MCF 10A (cell line): ENCODE data around the gene MRPL16. TPM values are rescaled to one million over a fixed set of nuclear protein-coding genes. Genes with fewer than 3 reads are reported as not detected.
A peak's percentile ranks its signal among the peaks of the same experiment; 100 is the strongest.

Experiments
- BruUV-seq: library from RNA; stranded (reverse); fragments of 400-500 nt; replicated peaks from 2 replicates; lab custom pipeline; 2021; lab: Mats Ljungman, UMichigan
- CTCF ChIA-PET: fragments of 300-600 bp; sonication (Branson Sonifier 250); formaldehyde crosslinking; extraction: SDS; loops from one replicate; lab custom pipeline; 2021; ENCODE audit warnings: antibody characterized with exemption, inconsistent platforms; lab: Yijun Ruan, JAX
- POLR2A ChIA-PET: fragments of 300-600, 350-650 bp; sonication (Branson Sonifier 250); formaldehyde crosslinking; extraction: SDS; loops from one replicate; lab custom pipeline; 2020; ENCODE audit warnings: antibody characterized with exemption, inconsistent platforms; lab: Yijun Ruan, JAX
- DNase-seq: peaks from one replicate; pipeline ENCODE4 v3.0.0-alpha.2; 2018; ENCODE audit not compliant: unreplicated experiment
- H3K27ac Mint-ChIP-seq: one replicate; pipeline ENCODE4 v1.8.0; 2022; ENCODE audit warnings: mild to moderate bottlenecking, low read depth, mixed read lengths; ENCODE audit not compliant: unreplicated experiment
- H3K27me3 Mint-ChIP-seq: one replicate; pipeline ENCODE4 v1.8.0; 2022; ENCODE audit warnings: mixed read lengths; ENCODE audit not compliant: insufficient read depth, unreplicated experiment
- H3K36me3 Mint-ChIP-seq: one replicate; pipeline ENCODE4 v1.8.0; 2022; ENCODE audit warnings: mild to moderate bottlenecking, moderate library complexity, mixed read lengths; ENCODE audit not compliant: insufficient read depth, unreplicated experiment
- H3K4me1 Mint-ChIP-seq: one replicate; pipeline ENCODE4 v1.8.0; 2022; ENCODE audit warnings: mixed read lengths; ENCODE audit not compliant: insufficient read depth, unreplicated experiment
- H3K4me3 Mint-ChIP-seq: one replicate; pipeline ENCODE4 v1.8.0; 2022; ENCODE audit warnings: mild to moderate bottlenecking, moderate library complexity, mixed read lengths; ENCODE audit not compliant: unreplicated experiment
- H3K9me3 Mint-ChIP-seq: one replicate; pipeline ENCODE4 v1.8.0; 2022; ENCODE audit warnings: mixed read lengths; ENCODE audit not compliant: unreplicated experiment
- CTCF ChIP-seq: fragments of 200-600 bp; IDR thresholded peaks from one replicate; pipeline ENCODE4 v1.8.0; 2022; ENCODE audit warnings: antibody characterized with exemption, mild to moderate bottlenecking; ENCODE audit not compliant: unreplicated experiment
- intact Hi-C: fragments of 100-400 bp; cut with micrococcal nuclease; formaldehyde crosslinking; loops from 2 replicates; pipeline ENCODE4 v1.14.1; 2022
- total RNA-seq: library from RNA; stranded (reverse); gene quantifications from 2 replicates; pipeline ENCODE4 v1.2.3, GENCODE V29; 2022

The MRPL16 gene
- total RNA-seq, 1 experiment from 2014 or later, result 39.8 TPM

GRCh38 chr11:59814021-59814420 lies 3.4 kb upstream of the MRPL16 start:
- no peak overlapping the region for H3K27ac Mint-ChIP-seq
- no peaks in the 10 kb centered on the region for H3K9me3 Mint-ChIP-seq
- intact Hi-C loops, result no loop called here
- DNase-seq, result no peak
- POLR2A ChIA-PET, result no interaction called here
- H3K27me3 Mint-ChIP-seq, result no peaks in the 10 kb centered on the region
- H3K4me3 Mint-ChIP-seq, result no peak overlapping the region
- no TSS peak for BruUV-seq
- CTCF ChIA-PET, result interaction anchor here (0.6 to 4.4 kb wide), 4 partner anchors 9 to 308 kb away, joined by 3 to 30 read pairs (median 4); no protein-coding TSS in a partner anchor
- no peak for TF ChIP-seq CTCF
- no peaks in the 10 kb centered on the region for H3K4me1 Mint-ChIP-seq
- peaks cover 15% of the 10 kb centered on the region for H3K36me3 Mint-ChIP-seq

- CTCF ChIA-PET, result interaction anchor here (0.6 to 1.3 kb wide), 2 partner anchors 10 to 309 kb away, joined by 3 to 6 read pairs; no protein-coding TSS in a partner anchor
- no TSS peak for BruUV-seq
- Mint-ChIP-seq H3K4me1 (no peaks in the 10 kb centered on the region), H3K27me3 (no peaks in the 10 kb centered on the region), H3K4me3 (no peak overlapping the region), H3K9me3 (no peaks in the 10 kb centered on the region), H3K27ac (no peak overlapping the region), H3K36me3 (peaks cover 20% of the 10 kb centered on the region)
- POLR2A ChIA-PET, result no interaction called here
- TF ChIP-seq CTCF, result no peak
- intact Hi-C loops, result no loop called here
- DNase-seq, result no peak
These were observed 2.8 kb upstream of the MRPL16 start for GRCh38 chr11:59813364-59813763.

GRCh38 chr11:59812220-59812619 lies 1.6 kb upstream of the MRPL16 start:
- intact Hi-C loops, result no loop called here
- ChIA-PET POLR2A (interaction anchor here (6.0 kb wide), 1 partner anchor 57 kb away, joined by 67 read pairs; the partner anchor contains the start of gene STX3), CTCF (interaction anchor here (0.6 to 1.1 kb wide), 2 partner anchors 107 to 693 kb away, joined by 3 to 4 read pairs; no protein-coding TSS in a partner anchor)
- no peak for DNase-seq
- H3K27ac Mint-ChIP-seq, result no peak overlapping the region
- H3K36me3 Mint-ChIP-seq, result peaks cover 31% of the 10 kb centered on the region
- H3K4me3 Mint-ChIP-seq, result no peak overlapping the region
- no peaks in the 10 kb centered on the region for H3K4me1 Mint-ChIP-seq
- no peaks in the 10 kb centered on the region for H3K9me3 Mint-ChIP-seq
- no peak for TF ChIP-seq CTCF
- BruUV-seq, result no TSS peak
- no peaks in the 10 kb centered on the region for H3K27me3 Mint-ChIP-seq

GRCh38 chr11:59810911-59811259 lies 307 bp upstream of the MRPL16 start:
- BruUV-seq, result TSS peak; percentile 27
- POLR2A ChIA-PET, result interaction anchor here (0.5 to 6.0 kb wide), 9 partner anchors 9 to 412 kb away, joined by 3 to 67 read pairs (median 6); partner anchors contain the start of genes OSBP, PATL1 and STX3
- Mint-ChIP-seq H3K4me3 (peak overlapping the region; percentile 90), H3K4me1 (no peaks in the 10 kb centered on the region), H3K36me3 (peaks cover 43% of the 10 kb centered on the region), H3K9me3 (no peaks in the 10 kb centered on the region), H3K27me3 (no peaks in the 10 kb centered on the region), H3K27ac (peak overlapping the region; percentile 93)
- no peak for DNase-seq
- CTCF ChIA-PET, result interaction anchor here (0.6 to 4.7 kb wide), 9 partner anchors 31 to 441 kb away, joined by 3 to 43 read pairs (median 3); partner anchors contain the start of gene STX3
- no peak for TF ChIP-seq CTCF
- intact Hi-C loops, result loop anchor here (2.0 kb wide), 1 partner anchor 56 kb away; the partner anchor contains the start of gene STX3
